Ovary (tissue), 9 donors: ENCODE data around the gene ATP8A1. TPM values are rescaled to one million over a fixed set of nuclear protein-coding genes. Genes with fewer than 3 reads are reported as not detected.

Experiments
- DNase-seq, 5 donors: peaks; one replicate each; pipeline ENCODE4 v3.0.0-alpha.2; 2019 to 2020
- H3K27ac ChIP-seq, 2 donors: fragments of 200-600 bp; one replicate each; pipeline versions ENCODE4 v1.5.1 to v1.8.0; 2019 to 2022
- H3K27me3 ChIP-seq: fragments of 200-600 bp; one replicate; pipeline ENCODE4 v1.8.0; 2022
- H3K36me3 ChIP-seq: fragments of 200-600 bp; sonication (generic); one replicate; pipeline ENCODE4 v1.5.1; 2019
- H3K4me1 ChIP-seq: one replicate; pipeline ENCODE4 v1.8.1; 2013; ENCODE audit warnings: mild to moderate bottlenecking, moderate library complexity; ENCODE audit not compliant: insufficient read depth
- H3K4me3 ChIP-seq: fragments of 200-600 bp; sonication (generic); one replicate; pipeline ENCODE4 v1.5.1; 2017
- H3K9me3 ChIP-seq, 2 donors: fragments of 200-600 bp in 1 of 2; sonication (generic) in 1 of 2; one replicate each; pipeline versions ENCODE4 v1.5.1 to v1.8.1; 2013 to 2019; ENCODE audit warnings: mild to moderate bottlenecking in 1 of 2, moderate library complexity in 1 of 2
- CTCF ChIP-seq, 3 donors: fragments of 450-650 bp in 2 of 3; fragments of 200-600 bp in 1 of 3; IDR thresholded peaks; one replicate each; pipeline versions ENCODE4 v1.5.1 to v1.8.0; 2016 to 2022; ENCODE audit warnings: antibody characterized with exemption in 3 of 3, mild to moderate bottlenecking in 1 of 3
- EP300 ChIP-seq: sonication (generic); formaldehyde crosslinking; IDR thresholded peaks from one replicate; pipeline ENCODE4 v1.6.1; 2017; ENCODE audit warnings: antibody characterized with exemption
- POLR2A ChIP-seq: fragments of 450-650 bp; IDR thresholded peaks from one replicate; pipeline ENCODE4 v1.6.1; 2017; ENCODE audit warnings: antibody characterized with exemption, mild to moderate bottlenecking, moderate library complexity
- WGBS, 3 donors: extraction: QIAGEN DNeasy Blood & Tissue Kit in 1 of 3; methylation state at CpG; one replicate each; pipeline versions ENCODE4 v1.1.5 to v1.1.7; 2013 to 2017; 5-methylcytosine and 5-hydroxymethylcytosine counted together
- intact Hi-C, 4 donors: fragments of 100-400 bp; cut with DNase I; formaldehyde crosslinking; loops; one replicate each; pipeline versions ENCODE4 v1.11.0 to v1.15.1; 2022 to 2023
- polyA plus RNA-seq, 2 donors: library from polyadenylated mRNA; stranded (reverse); fragments of 200-250 nt in 1 of 2; fragments of 350-450 nt in 1 of 2; fragmentation: Illumina TruSeq in 1 of 2; extraction: RNeasy Lipid Tissue Mini Kit (QIAGEN cat#74804) in 1 of 2; gene quantifications; one replicate each; pipeline ENCODE4 v1.2.3, GENCODE V29; 2013 to 2014
- total RNA-seq, 7 donors: library from RNA; depleted of rRNA in 2 of 7; stranded (reverse); fragments of >200 nt in 2 of 7; fragmentation: NEBNext Ultra II Directional in 3 of 7; extraction: Animal tissue kit (Norgen Biotek cat#: 25700) in 3 of 7; gene quantifications; one replicate each; pipeline versions ENCODE4 v1.1.0 to v1.2.4, GENCODE V29; 2016 to 2023
- donor health status: DM: no; HTN: no; CAD: no; lungs with moderate emphysema.
- donor health status: DM: no; HTN: no; CAD: no.
- donor health status: Bipolar disorder and iron deficiency.
- donor health status: DM: yes; HTN: yes; CAD: no.
- donor health status: DM: no; HTN: no; CAD: no.
- donor health status: DM: yes; HTN: yes; CAD: no.

Gene ATP8A1
- total and polyA plus RNA-seq, 9 donors = 10.0 to 73.2 (median 21.6) TPM

DNA sequence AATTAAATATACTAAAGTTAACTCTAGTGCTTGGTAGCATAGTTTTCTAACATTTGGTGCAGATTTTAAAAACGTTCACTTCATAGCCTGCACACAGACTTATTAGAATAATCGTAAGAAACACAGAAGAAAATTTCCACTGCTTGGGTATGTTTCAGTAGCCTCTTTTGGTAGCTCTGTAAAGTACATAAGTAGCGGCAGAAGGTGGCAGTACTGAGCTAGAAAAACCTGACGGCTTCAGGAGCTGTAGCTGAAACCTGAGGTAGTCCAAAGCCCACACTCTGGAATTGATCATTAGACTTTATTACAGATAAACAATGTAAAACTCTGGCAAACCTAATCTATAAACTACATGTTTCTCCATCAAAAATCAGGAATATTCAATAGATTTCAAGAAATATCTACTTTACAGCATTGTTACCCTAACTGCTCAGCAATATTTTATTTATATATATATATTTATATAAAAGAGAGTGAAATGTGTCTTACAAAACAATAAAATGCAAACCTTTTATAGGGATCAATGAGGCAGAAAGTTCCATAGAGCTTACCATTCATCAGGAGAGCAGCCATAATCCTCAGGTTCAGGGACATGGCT lies 88.2 kb downstream of the ATP8A1 start:
- intact Hi-C loops = loop anchor here in 2 of 4 donors (5.0 to 10.0 kb wide), 2 partner anchors 294 to 296 kb away; no protein-coding TSS in a partner anchor
- peak in 4 of 5 donors; percentile 47 to 79 (median 64) for DNase-seq
- H3K4me1 ChIP-seq = peaks cover 10% of the 10 kb centered on the region
- peak; percentile 58 to 72 (median 63) for TF ChIP-seq CTCF (IDR thresholded peaks at IDR 0.05)
- TF ChIP-seq EP300 = no peak
- 2 to 3% (median 2%) methylated on average over 4 of the region's 4 CpGs for WGBS, 3 donors
- H3K4me3 ChIP-seq = no peak overlapping the region
- no peak overlapping the region for H3K27ac ChIP-seq
- no peaks in the 10 kb centered on the region for H3K36me3 ChIP-seq
- H3K27me3 ChIP-seq = no peaks in the 10 kb centered on the region
- H3K9me3 ChIP-seq = no peaks in the 10 kb centered on the region

DNA sequence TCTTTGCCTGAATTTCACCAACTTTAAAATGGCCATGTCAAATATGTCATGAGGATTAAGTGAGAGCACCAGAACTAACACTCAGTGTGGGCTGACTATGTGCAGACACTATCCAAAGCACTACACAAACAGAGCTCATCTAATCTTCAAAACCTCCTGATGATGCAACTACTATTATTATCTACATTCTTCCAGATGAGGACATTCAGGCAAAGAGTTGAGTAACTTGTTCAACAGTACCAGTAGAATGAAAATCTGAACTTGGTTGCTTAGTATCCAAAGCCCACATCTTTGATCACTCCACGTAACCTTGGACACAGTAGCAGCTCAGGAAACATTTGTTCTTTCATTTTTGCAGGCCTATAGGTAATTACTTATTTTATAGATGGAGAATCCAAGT lies 90.1 kb downstream of the ATP8A1 start:
- H3K4me3 ChIP-seq = no peak overlapping the region
- 95 to 99% (median 95%) methylated on average over 1 of the region's 1 CpG for WGBS, 3 donors

DNA sequence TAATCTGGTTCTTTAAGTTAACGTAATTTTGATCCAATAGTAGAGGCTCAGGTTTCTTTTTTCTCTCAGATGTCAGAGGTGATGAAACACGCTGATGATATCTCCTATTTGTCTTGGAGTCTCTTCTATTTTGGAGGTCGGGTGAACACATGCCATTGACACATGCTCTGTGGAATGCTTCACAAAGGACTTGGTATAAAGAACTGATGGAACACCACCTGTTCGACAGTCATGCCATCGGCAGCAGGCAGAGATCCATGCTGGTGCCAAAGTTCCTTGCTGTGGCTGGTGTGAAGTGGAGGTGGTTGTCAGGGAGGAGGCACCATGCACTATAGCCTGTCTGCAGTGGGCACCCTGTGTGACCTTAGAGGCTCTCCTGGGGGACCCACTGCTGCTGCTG lies 94.9 kb downstream of the ATP8A1 start:
- TF ChIP-seq POLR2A (no peak), CTCF (IDR thresholded peaks at IDR 0.05) (no peak), EP300 (no peak)
- Histone ChIP-seq H3K27me3 (no peaks in the 10 kb centered on the region), H3K4me1 (peaks cover 3% of the 10 kb centered on the region), H3K36me3 (no peaks in the 10 kb centered on the region), H3K4me3 (no peak overlapping the region), H3K9me3 (no peaks in the 10 kb centered on the region), H3K27ac (no peak overlapping the region)
- no peak for DNase-seq
- 91 to 96% (median 92%) methylated on average over 5 of the region's 5 CpGs for WGBS, 3 donors
- intact Hi-C loops = loop anchor here in 1 of 4 donors (10.0 kb wide), 1 partner anchor 303 kb away; no protein-coding TSS in a partner anchor

More for the DNA sequence above, 90.1 kb downstream of the ATP8A1 start:
- intact Hi-C loops = loop anchor here in 2 of 4 donors (5.0 to 10.0 kb wide), 2 partner anchors 295 to 298 kb away; no protein-coding TSS in a partner anchor
- no peaks in the 10 kb centered on the region for H3K36me3 ChIP-seq
- no peaks in the 10 kb centered on the region for H3K27me3 ChIP-seq
- peaks cover 6% of the 10 kb centered on the region for H3K4me1 ChIP-seq
- no peak for DNase-seq
- H3K9me3 ChIP-seq = no peaks in the 10 kb centered on the region
- H3K27ac ChIP-seq = no peak overlapping the region
- no peak for TF ChIP-seq EP300
- no peak for TF ChIP-seq CTCF (IDR thresholded peaks at IDR 0.05)
- no peak for TF ChIP-seq POLR2A

GRCh38 chr4:42561031-42561430 lies 95.9 kb downstream of the ATP8A1 start:
- TF ChIP-seq EP300 (no peak), POLR2A (no peak), CTCF (IDR thresholded peaks at IDR 0.05) (no peak)
- no peak for DNase-seq
- H3K27me3 ChIP-seq = no peaks in the 10 kb centered on the region
- H3K4me1 ChIP-seq = peaks cover 3% of the 10 kb centered on the region
- 94 to 98% (median 96%) methylated on average over 11 of the region's 11 CpGs for WGBS, 3 donors
- H3K4me3 ChIP-seq = no peak overlapping the region
- no peaks in the 10 kb centered on the region for H3K36me3 ChIP-seq
- intact Hi-C loops = loop anchor here in 1 of 4 donors (10.0 kb wide), 1 partner anchor 304 kb away; no protein-coding TSS in a partner anchor
- H3K27ac ChIP-seq = no peak overlapping the region
- no peaks in the 10 kb centered on the region for H3K9me3 ChIP-seq
